GM18508 (cell line): Measurements from ENCODE around the gene FBN1.

Experiments used
- ATAC-seq: cut with Tn5 transposase; IDR thresholded peaks from one replicate; pipeline ENCODE4 v1.9.1; 2021; ENCODE audit warnings: moderate number of reproducible peaks; ENCODE audit not compliant: insufficient read depth, unreplicated experiment

Gene FBN1

DNA sequence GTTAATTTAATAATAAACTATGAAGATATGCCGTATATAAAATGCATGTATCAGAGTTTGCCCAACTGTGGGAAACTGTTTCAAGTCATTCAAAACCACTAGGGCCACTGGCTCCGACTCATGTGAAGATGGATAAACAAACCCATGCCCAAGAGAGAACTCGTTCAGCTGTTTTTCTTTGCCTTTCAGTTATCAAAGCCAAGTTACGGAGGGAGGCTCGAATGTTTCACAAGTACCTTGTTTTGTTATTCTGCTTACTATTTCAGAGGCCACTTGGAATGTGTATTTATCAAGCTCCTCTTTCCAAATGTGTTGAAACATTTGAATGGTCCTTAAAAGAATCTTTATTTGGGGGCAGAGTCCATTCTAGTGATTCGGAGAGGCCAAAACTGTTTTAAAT, 232.2 kb downstream of the FBN1 start:
- ATAC-seq: no peak

DNA sequence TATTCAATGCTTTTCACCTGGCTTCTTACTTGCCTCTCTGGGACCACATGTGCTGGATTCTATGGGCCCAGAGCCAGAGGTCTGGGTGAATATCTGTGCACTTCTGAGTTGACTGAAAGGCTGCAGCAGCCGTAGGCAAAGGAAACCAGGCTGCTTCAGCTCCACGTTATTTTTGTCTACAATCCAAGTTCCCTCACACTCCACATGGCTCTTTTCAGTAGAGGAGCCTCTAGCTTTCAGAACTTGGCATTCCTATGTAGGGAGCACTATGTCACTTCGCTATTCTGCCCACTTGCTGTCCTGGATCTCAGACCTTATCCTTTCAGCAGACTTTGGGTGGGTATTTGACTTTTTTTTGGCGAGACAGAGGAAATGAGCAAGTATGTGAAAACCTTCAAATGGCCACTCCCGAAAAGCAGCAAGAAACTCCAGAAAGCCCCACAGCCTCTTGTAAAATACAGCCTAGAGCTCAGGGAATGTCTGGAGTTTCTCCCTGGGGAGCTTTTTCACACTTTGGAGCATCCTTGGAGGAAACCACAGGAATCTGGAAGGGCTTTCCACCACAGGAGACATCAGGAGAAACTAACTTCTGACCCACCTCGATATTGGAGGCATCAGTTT, 233.4 kb downstream of the FBN1 start:
- ATAC-seq: no peak

DNA sequence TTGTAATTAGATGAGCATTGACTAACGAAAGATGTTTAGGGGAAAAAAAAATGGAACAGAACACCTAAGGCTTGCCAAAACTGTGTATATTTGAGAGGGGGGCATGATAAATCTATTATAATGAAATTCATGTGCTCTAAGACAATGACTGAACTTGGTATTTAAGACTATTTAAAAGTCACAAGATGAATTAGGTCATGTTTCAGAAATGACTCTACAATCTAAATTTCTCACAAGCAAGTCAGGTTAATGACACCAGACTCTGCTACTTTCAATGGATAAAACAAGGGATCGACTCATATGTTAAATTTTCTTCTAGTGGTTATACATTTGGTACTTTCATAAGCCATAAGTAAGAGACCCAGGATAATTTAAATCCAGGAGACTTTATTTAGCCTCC, 235.9 kb downstream of the FBN1 start:
- ATAC-seq: no peak

DNA sequence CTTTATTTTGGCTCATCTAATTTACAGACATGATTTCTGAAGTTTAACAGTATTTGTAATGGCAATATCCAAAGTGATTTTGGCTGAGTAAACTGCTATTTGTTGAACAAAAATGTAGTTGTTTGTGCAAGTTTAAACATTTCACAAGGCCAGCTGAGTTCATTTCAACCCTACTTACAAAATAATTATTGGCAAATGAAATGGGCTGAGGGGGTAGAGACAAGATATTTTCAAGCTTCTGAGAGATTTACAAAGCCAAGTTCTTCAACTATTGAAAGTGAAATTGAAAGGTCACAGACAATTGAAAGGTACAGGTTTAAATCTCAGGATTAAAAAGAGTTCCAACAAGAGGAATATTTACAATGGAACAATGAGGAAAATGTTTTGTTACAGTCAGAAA, 237.2 kb downstream of the FBN1 start:
- ATAC-seq: no peak

DNA sequence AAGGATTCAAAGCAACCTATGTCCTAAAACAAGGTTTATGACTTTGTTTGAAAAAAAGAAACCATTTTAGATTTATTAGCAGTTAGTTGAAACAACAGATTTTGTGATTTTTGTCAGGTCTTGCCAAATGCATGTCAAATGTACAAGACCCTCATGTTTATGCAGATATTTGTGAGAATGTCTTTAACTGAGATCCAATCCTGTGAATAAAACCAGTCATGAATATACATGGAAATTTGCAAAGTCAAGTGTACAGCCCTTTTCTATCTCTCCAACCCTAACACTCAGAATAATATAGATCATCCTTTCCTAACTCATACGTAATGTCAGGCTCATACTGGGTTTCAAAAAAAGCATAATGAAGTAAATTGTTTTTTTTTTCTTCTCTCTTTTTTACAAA, 237.9 kb downstream of the FBN1 start:
- no peak for ATAC-seq

DNA sequence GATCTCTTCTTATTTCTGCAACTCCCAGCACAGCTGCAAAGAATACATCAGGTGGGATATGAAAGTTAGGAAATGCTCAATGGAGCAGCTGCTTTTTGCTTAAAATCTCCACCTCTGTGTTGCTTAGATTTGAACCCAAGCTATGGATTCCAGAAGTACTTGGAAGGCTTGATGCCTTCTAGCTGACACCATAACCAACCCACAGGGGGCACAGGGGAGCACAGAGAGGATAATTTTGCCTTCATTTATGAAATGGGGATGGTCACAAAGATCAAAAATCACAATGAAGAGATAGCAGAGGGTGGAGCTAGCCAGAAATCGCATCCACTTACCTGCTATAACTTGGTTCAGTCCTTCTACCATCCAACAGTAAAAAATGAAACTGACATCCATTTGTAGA, 238.6 kb downstream of the FBN1 start:
- ATAC-seq: no peak

DNA sequence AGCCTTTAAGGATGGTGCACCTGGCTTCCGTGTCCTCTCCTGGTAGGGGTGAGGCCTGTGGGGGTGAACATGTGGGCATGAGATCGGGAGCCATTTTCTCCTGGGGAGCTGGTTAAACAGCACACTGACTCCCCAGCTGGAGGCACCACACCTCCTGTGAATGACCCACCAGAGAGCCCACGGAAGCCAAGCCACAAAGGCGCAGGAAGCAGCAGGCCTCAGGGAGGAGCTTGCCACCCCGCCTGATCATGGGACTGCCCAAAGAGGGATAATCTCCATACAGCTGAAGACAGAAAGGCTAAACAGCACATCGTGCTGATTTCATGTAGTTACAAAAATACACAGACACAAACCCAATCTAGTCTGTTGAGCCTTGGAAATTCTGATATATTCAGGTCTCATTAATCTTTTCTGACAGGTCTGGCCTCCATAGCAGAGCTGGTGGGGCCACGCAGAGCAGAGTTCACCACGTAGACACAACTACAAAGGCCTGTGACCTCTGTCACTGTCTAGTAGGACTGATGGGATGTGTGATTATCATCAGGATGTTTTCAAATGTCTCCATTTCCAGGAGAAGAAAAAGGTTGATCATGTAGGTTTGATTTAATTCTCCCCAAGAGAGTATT, 239.1 kb downstream of the FBN1 start:
- no peak for ATAC-seq

DNA sequence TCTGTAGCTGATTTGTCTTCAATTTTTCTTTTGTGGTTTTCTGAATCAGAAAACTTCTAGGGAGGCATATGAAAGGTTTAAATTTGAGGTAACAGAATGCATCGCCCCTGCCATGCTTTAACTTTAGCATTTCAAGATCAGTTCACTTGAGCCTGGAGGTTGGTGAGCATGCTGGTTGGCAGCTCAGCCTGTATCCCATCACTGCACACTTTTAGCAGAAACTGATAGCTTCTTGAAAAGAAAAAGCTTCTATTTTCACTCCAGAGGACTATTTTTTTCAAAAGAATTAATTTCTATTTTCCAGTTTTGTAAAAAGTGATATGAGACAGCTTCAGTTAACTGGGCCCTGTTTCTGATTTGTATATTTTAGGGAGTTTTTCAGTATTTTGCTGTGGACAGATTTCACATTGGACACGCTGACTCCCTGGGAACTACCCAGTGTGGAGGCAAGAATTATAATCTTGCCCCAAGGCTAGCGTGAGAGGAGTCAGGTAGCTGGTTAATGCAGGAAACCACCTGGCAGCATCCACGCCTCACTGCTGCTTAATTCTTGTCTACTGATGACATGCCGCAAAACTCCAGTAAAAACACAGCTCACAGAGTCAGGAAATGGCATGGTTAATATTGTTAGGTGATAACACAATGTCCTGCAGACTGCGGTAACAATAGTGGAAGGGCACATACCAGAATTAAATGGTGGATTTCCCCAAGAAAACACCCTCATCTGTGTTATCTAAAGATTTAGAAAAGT, 242.9 kb downstream of the FBN1 start:
- no peak for ATAC-seq

DNA sequence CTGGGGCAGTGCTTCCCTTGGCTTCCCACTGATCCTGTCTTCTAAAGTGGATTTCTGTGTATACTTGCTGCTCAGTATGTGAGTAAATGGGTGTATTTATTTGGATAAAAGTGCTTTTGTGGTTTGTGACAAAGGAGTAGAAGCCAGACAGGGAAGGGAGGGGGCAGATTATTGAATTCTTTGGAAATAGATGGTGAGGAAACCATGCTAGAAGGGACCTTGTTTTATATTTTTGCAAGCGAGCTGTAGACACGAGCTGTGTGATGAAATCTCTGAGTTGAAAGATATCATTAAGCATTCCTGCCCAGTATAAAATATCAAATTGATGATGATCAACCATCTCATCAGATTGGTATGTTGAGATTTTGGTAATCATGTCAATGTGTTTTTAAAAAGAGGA, 245.4 kb downstream of the FBN1 start:
- no peak for ATAC-seq

DNA sequence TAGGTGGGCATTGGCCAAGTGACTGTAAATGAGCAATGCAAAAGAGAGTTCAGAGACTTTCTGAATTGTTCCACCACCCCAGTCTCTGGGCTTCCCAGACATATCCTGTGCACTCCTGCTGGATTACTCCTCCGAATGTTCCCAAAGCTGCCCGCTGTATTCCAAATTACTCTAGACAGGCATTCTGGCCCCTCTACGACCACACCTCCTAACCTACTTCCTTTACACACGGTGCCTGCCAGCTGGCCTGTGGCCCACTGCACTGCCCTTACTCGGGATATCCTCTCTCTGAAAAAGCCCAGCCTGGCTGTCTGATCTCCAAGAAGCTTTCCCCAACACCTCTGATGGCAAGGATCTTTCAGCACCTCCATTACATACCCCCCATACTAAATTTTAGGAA, 247.7 kb downstream of the FBN1 start:
- ATAC-seq: no peak

DNA sequence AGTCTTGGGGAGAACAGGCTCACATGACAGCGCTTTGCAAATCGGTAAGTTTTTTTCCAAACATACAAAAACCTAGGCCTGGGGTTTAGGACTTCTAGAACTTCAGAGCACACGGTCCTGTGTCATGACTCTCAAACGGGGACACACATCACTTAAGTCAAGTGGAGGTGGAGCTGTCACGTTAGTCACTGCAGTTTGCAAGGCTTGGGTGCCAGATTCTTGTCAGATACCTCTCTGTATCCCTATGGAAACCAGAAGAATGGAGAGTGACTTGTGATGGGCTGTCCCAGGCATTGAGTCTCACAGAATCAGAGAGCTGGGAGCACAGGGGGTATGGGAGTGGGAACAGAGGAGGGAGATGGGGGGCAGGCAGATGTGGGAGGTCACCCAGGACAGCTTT, 249.5 kb downstream of the FBN1 start:
- no peak for ATAC-seq

DNA sequence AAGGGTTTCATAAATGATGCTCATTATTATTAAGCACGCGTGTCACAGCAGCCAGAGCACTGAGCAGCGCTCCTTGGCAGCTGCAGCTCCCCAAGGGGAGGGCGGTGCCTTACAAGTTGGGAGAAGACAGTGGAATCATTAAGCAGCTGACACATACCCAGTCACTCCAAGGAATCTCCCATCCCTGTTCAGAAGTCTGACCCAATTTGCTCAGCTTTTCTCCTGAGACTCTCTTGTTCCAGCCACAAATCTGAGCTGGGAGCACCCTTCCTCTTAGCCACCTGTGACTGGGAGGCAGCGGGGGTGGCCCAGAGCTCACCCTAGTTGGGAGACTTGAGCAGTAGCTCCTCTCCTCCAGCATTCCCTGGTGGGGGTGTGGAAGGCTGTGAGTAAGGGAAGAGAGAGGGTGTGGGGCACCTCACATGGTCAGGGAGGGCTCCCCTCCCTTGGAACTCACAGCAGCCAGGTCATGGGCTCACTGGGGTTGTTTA, 249.9 kb downstream of the FBN1 start:
- no peak for ATAC-seq

DNA sequence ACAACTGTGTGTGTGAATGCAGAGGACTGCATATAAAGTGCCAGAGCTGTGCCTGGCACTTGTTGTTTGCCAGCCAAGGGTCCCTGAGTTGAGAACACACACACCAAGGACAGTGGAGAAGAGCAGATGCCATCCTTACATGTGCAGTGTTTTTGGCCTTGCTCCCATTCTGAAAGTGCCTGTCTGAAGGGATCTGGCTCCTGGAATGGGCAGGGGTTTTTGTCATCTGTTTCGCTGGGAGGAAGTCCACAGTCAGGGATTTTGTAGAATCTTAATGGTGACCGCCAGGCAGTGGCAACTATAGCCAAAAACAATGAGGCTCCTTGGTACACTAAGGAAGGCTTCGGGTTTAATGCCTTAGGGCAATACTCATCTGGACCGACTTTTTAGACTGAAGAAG, 250.5 kb downstream of the FBN1 start:
- no peak for ATAC-seq

DNA sequence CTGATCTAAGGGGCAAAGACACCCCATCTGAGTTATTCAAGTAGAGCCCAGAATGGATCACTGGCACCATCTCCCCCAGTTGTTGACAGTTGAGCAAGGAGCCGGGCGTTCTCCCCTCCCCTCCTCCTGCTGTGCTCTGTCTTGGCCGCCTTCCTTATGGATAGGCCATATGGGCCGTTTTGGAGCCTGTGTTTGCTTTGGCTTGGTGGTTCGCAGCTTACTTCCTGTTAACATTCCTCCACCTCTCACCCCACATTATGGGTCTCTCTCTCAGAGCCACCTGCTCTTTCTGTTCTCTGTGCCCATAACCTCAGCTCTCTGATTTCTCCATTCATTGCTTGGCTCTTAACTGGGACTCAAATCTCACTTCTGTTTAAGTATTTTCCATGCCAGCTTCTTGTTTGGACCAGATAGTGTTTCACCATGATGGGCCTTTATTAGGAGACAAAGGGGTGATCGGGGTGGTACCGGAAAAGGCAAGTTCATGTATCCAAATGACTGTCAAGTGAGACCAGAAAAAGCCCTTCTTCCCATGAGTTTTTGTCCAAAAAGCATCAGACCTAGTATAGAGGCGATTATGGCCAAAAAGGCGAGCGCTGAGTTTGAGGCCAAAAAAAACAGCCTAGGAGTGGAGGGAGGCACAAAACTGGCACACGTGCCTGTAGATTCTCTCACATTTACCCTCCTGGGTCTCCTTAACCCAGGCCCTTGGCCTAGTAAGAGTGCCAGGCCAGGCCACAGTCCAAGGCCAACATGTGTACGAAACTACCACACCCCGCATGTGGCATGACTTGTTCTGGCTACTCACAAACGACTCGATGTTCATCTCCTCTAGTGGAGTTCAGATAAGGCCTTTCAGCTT, 251.6 kb downstream of the FBN1 start:
- no peak for ATAC-seq

DNA sequence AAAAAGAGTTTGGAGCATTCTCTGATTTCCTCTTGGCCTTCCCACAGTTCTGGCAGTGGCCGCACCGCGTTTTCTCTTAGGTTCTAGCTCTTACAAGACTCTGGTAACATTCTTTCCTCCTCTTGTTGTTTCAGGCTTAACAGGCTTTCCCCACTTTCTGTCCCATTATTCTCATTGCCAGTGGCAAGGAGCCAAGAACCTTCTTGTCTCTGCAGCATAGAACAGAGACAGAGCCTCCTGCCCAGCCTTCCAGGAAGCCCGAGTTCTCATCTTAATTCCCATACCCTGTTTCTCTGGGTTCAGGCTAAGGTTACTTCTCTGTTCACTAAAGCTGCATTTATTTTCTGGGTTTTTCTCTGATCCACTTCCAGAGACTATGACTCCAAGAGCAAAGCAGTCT, 253.2 kb downstream of the FBN1 start:
- ATAC-seq: no peak

DNA sequence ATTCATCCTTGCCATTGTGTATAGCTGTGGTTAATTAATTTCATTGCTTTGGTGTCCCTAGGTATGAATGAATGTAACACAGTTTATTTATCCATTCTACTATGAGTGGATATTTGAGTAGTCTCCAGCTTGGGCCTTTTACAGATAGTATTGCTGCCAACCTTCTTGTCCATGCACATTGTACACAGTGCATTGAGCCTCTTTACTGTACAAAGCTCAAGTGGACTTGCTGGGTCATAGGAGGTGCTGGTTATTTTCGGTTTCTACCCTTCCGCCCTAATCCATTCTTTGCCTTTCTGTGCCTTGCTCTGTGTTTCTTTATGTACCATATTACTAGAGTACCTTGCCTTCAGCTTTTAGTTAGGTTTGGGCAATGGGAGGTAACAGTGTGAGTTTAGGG, 253.6 kb downstream of the FBN1 start:
- ATAC-seq: no peak

DNA sequence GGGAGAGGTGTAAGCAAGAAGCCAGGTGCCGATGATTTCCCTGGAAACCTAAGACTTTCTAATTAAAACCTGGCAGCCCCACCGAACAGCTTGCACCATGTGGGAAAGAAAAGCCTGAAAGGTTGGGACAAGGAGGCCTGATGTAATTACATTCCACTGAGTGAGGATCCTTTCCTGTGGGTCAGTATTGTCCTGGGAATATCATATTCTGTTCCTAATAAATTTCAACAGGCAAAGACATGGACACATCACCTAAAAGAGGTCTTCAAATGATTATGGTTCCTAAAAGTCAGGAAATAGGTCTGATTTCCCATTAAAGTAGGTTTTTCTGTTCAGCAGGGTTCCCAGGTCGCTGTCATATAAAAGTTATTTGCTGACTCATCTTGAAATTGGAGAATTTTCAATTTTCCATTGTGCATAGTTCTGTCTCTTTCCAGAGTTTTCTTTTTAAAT, 255.8 kb downstream of the FBN1 start:
- ATAC-seq: no peak

DNA sequence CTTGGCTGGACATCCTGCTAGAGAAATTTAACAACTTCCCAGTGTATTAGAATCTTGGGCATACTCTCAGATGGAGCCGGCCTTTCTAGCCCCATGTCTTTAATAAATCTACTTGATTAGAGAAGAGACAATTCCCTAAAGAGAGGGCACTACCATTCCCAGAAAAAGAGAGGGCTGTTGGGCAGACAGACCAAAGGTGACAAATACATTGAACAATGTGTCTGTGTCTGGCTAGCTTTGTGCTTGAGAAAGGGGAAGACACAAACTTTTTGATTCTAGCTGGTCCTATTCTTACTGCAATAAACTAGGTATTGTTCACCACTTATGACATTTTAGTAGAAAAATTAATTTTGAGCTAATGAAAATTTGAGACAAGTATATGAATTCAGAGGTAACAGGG, 256.6 kb downstream of the FBN1 start:
- no peak for ATAC-seq

DNA sequence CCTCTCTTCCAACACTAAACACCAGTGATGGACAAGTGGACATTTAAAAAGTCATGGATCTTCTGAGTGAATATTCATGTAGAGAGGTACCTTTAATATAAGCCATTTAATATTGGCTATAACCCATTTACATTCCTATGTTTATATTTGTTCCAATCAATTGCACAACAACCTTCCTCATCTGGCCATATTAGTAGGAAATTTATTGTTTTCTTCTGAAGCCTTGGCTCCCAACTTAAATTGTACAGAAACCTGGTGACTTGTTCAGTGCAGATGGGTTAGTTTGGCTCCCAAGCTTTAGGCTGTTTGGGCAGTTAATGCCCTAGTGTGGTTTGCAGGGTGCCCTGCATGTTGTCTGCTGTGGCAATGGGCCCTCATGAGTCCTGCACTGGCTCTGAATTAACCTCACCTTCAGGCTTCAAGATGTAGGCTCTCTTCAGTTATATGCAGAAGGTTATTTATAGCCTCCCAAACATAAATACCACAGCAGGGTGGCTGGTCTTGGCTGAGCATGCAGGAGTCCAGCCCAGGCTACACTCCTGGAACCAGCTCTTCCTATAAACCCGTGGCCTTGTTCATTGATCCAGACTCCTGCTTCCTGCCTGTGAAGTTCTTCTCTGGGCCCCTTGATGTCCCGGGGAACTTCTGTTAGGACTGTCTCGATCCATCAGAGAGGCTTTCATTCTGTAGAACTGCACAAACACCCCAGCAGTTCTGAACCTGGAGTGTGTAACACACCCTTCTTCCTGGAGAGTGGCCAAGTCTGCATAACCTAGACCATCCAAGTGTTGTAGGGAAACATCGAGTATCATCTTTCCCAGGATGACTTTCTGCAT, 257.3 kb downstream of the FBN1 start:
- no peak for ATAC-seq
